ENCODE results near the gene SPRYD3.
A peak's percentile ranks its signal among the peaks of the same experiment; 100 is the strongest.

Gene SPRYD3

DNA sequence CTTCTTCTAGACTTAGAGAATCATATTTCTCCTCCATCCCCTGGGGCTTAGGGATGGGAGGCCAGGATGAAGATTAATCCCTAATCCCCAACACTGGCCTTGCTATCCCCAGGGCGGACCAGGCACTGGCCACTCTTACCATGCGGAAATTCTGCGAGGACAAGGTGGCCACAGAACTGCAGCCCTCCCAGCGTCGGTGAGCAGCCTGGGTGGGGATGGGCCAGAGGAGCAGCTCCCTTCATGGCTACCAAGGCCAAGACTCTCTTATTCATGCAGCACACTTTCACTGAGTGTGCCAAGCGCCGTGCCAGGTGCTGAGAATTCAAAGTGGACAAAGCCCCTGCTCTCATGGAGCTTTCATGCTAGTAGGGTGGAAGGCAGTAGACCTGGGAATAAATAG lies 22.3 kb downstream of the SPRYD3 start:
- H3K4me3 ChIP-seq (ENCODE audit: low read depth, low read length), result no peak overlapping the region
- peaks cover 7% of the 10 kb centered on the region; the same call in 1 of the 2 replicates for H3K4me1 ChIP-seq
- H3K9me3 ChIP-seq, result no peaks in the 10 kb centered on the region
- H3K36me3 ChIP-seq, result no peaks in the 10 kb centered on the region
- DNase-seq, result no peak
- TF ChIP-seq, protein P1, sequence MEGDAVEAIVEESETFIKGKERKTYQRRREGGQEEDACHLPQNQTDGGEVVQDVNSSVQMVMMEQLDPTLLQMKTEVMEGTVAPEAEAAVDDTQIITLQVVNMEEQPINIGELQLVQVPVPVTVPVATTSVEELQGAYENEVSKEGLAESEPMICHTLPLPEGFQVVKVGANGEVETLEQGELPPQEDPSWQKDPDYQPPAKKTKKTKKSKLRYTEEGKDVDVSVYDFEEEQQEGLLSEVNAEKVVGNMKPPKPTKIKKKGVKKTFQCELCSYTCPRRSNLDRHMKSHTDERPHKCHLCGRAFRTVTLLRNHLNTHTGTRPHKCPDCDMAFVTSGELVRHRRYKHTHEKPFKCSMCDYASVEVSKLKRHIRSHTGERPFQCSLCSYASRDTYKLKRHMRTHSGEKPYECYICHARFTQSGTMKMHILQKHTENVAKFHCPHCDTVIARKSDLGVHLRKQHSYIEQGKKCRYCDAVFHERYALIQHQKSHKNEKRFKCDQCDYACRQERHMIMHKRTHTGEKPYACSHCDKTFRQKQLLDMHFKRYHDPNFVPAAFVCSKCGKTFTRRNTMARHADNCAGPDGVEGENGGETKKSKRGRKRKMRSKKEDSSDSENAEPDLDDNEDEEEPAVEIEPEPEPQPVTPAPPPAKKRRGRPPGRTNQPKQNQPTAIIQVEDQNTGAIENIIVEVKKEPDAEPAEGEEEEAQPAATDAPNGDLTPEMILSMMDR (IDR thresholded peaks at IDR 0.05; ENCODE audit: low read depth, low read length), result no peak
- H3K27me3 ChIP-seq, result no peaks in the 10 kb centered on the region

DNA sequence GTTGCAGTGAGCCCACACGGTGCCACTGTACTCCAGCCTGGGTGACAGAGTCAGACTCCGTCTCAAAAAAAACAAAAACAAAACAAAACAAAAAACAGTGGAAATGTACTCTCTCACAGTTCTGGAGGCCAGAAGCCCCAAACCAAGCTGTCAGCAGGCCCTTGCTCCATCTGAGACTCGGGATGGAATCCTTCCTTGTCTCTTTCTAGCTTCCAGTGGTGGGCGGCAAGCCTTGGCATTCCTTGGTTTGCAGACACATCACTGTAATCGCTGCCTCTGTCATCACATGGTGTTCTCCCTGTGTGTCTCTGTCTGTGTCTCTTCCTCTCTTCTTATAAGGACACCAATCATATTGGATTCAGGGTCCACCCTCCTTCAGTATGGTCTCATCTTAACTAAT lies 22.9 kb downstream of the SPRYD3 start:
- DNase-seq, result no peak
- Histone ChIP-seq H3K36me3 (no peaks in the 10 kb centered on the region), H3K4me1 (peaks cover 7% of the 10 kb centered on the region; the same call in 1 of the 2 replicates), H3K9me3 (no peaks in the 10 kb centered on the region), H3K27me3 (no peaks in the 10 kb centered on the region), H3K4me3 (ENCODE audit: low read depth, low read length) (no peak overlapping the region)
- TF ChIP-seq, protein P1 (IDR thresholded peaks at IDR 0.05; ENCODE audit: low read depth, low read length), result no peak

DNA sequence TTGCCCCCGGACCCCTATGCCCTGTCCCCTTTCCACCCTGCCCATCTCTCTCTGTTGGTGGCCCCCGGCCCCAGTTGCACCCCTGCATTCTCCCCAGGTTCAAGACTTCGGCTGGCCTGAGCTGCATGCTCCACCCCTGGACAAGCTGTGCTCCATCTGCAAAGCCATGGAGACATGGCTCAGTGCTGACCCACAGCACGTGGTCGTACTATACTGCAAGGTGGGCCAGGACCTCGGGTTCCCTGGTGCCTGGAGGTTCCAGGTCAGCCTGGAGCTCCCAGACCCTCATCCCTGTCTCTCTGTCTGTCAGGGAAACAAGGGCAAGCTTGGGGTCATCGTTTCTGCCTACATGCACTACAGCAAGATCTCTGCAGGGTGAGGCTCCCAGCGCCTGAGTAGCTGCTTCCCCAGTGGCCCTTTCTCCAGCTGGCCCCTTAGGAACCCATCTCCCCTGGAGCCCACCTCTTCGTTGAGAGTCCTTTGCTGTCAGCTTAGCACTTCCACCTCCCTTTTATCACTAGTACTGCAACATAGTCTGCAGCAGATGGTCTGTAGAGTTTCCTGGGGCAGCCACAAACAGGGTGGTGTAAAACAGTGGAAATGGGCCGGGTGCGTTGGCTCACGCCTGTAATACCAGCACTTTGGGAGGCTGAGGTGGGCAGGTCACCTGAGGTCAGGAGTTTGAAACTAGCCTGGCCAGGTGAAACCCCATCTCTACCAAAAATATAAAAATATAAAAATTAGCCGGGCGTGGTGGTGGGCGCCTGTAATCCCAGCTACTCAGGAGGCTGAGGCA lies 23.5 kb downstream of the SPRYD3 start:
- DNase-seq, result no peak
- no peak overlapping the region for H3K4me3 ChIP-seq (ENCODE audit: low read depth, low read length)
- H3K36me3 ChIP-seq, result no peaks in the 10 kb centered on the region
- H3K4me1 ChIP-seq, result peaks cover 7% of the 10 kb centered on the region
- H3K27me3 ChIP-seq, result no peaks in the 10 kb centered on the region
- TF ChIP-seq, protein P1 (IDR thresholded peaks at IDR 0.05; ENCODE audit: low read depth, low read length), result no peak
- no peaks in the 10 kb centered on the region for H3K9me3 ChIP-seq

DNA sequence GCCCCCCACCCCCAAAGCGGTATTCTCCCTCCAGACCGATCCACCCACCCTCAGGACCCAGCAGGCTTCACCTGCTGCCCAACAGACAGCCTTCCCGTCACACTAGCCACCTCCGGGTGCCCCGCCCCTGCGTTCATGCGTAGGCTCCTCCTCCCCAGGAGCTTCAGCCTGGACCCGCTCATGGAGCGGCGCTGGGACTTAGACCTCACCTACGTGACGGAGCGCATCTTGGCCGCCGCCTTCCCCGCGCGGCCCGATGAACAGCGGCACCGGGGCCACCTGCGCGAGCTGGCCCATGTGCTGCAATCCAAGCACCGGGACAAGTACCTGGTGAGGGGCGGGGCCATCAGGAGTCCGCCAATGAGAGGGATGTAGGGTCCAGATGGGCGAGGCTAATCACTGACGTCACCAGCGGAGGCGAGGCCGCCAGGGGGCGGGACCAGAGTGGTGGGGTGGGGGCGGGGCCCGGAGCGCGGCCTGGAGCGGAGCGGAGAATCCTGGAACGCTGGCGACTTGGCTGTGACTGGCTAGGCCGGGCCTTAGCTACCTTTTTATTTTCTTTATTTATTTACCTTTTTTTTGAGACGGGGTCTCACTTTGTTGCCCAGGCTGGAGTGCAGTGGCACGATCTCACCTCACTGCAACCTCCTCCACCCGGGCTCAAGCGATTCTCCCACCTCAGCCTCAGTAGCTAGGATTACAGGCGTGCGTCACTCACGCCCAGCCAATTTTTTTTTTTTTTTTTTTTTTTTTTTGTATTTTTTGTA lies 24.9 kb downstream of the SPRYD3 start:
- peak; percentile 95 for DNase-seq
- Histone ChIP-seq H3K9me3 (no peaks in the 10 kb centered on the region), H3K27me3 (no peaks in the 10 kb centered on the region), H3K4me3 (ENCODE audit: low read depth, low read length) (peak overlapping the region; percentile 80), H3K4me1 (peaks cover 19% of the 10 kb centered on the region), H3K36me3 (no peaks in the 10 kb centered on the region)
- TF ChIP-seq, protein P1 (IDR thresholded peaks at IDR 0.05; ENCODE audit: low read depth, low read length), result no peak

DNA sequence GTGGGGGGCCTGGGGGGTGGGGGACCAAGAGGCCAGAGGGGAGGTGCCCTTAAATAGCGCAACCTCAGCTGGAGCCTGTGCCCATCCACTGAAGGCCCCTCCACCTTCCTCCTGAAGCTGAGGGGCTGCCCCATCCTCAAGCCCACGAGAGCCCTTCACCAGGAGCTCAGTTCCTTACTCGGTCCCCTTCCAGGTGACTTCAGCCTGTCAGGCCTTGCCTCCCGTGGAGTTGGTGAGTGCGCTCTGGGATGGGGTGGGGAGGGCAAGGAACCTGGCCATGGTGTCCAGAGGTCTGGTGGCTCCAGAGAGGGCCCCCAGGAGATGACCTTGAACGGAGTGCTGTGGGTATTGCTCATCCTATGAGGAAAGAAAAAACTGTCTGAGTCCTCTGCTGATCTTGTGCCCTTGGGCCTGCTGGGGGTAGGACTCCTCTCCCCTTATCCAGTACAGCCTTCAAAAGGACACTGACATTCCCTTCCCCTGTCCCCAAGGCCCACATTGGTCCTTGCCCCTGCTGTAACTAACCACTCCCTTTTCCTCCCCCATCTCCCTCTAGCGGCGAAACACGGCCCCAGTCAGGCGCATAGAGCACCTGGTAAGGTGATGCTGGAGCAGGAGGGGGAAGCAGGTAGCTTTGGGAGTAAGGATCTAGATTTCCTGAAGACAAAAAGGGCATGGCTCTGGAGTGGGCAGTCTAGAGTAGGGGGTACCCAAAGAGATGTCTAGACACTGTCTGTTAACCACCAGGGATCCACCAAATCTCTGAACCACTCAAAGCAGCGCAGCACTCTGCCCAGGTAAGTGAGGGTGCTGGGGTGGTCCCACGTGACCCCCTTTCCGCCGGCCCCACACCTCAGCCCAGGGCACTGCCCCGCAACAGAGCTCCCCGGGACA lies 25.7 kb downstream of the SPRYD3 start:
- Histone ChIP-seq H3K9me3 (no peaks in the 10 kb centered on the region), H3K4me1 (peaks cover 27% of the 10 kb centered on the region), H3K4me3 (ENCODE audit: low read depth, low read length) (peak overlapping the region; percentile 80), H3K36me3 (no peaks in the 10 kb centered on the region), H3K27me3 (no peaks in the 10 kb centered on the region)
- TF ChIP-seq, protein P1 (IDR thresholded peaks at IDR 0.05; ENCODE audit: low read depth, low read length), result peak; percentile 62
- no peak for DNase-seq
